ENCODE data around the gene PPIF.

Gene PPIF

DNA sequence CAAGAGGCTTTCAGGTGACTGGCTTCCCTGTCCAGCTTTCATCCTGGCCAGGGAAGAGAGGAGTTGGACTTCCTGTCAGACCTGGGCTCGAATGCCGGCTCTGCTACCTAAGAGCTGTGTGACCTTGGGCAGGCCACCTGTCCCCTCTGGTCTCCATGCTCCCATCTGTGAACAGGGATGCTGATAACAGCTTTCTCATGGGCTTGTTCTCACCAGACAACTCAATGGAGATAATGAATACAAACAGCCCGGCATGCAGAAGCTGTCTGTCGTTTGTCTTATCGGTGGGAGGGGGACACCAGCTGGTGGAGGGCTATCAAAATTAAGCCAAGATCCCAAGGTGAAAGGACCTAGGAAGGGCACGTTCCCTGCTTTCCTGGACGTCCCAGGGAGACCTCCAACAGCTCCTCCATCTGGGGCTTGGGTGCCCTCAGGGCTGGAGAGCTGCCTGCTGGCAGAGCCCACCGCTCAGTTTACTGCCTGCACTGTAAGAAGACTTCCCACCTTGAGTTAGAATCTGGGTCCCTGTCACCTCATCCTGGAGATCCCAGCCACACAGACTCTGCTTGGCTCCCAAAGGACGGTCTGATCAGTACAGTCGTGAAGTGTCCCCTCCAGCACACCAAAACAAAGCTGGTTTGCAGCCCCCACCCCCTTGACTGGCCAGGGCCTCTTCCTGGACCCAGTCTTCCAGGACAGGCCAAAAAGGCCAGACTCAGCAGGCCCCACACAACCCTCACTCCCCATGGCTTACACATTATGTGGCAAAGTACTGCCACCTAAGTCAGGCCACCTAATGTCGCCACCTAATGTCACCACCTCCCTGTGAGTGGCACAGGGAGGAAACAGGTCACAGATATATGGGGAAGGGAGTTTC is 40.9 kb downstream of the PPIF start:
- H3K4me3 ChIP-seq (ENCODE audit: low read depth in 1 of 2, low read length in 1 of 2): no peak overlapping the region
- H3K36me3 ChIP-seq: no peaks in the 10 kb centered on the region
- no peaks in the 10 kb centered on the region for H3K27me3 ChIP-seq
- H3K4me1 ChIP-seq (ENCODE audit: control insufficient read depth in 1 of 2, insufficient read depth in 1 of 2, low read depth in 1 of 2, low read length in 1 of 2): no peaks in the 10 kb centered on the region
- TF ChIP-seq, protein P1, sequence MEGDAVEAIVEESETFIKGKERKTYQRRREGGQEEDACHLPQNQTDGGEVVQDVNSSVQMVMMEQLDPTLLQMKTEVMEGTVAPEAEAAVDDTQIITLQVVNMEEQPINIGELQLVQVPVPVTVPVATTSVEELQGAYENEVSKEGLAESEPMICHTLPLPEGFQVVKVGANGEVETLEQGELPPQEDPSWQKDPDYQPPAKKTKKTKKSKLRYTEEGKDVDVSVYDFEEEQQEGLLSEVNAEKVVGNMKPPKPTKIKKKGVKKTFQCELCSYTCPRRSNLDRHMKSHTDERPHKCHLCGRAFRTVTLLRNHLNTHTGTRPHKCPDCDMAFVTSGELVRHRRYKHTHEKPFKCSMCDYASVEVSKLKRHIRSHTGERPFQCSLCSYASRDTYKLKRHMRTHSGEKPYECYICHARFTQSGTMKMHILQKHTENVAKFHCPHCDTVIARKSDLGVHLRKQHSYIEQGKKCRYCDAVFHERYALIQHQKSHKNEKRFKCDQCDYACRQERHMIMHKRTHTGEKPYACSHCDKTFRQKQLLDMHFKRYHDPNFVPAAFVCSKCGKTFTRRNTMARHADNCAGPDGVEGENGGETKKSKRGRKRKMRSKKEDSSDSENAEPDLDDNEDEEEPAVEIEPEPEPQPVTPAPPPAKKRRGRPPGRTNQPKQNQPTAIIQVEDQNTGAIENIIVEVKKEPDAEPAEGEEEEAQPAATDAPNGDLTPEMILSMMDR (IDR thresholded peaks at IDR 0.05): no peak
- H3K9me3 ChIP-seq: no peaks in the 10 kb centered on the region
- no peak overlapping the region for H3K27ac ChIP-seq

DNA sequence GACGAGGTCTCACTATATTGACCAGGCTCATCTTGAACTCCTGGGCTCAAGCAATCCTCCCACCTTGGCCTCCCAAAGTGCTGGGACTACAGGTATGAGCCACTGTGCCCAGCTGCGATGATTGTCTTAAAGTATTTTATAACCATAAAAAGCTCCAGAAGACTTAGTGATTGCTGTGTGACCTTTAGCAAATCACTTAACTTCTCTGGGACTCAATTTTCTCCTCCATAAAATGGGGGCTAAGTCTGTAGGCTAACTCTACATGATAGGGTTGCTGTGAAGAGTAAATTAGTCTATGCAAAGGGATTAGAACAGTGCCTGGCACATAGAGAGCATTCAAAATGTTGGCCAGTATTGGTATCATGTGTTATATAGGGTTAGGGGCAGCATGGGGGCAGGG is 42.8 kb downstream of the PPIF start:
- Histone ChIP-seq H3K4me1 (ENCODE audit: control insufficient read depth in 1 of 2, insufficient read depth in 1 of 2, low read depth in 1 of 2, low read length in 1 of 2) (no peaks in the 10 kb centered on the region), H3K9me3 (no peaks in the 10 kb centered on the region), H3K27me3 (no peaks in the 10 kb centered on the region), H3K27ac (no peak overlapping the region), H3K36me3 (no peaks in the 10 kb centered on the region), H3K4me3 (ENCODE audit: low read depth in 1 of 2, low read length in 1 of 2) (no peak overlapping the region)
- TF ChIP-seq, protein P1 (IDR thresholded peaks at IDR 0.05): no peak

DNA sequence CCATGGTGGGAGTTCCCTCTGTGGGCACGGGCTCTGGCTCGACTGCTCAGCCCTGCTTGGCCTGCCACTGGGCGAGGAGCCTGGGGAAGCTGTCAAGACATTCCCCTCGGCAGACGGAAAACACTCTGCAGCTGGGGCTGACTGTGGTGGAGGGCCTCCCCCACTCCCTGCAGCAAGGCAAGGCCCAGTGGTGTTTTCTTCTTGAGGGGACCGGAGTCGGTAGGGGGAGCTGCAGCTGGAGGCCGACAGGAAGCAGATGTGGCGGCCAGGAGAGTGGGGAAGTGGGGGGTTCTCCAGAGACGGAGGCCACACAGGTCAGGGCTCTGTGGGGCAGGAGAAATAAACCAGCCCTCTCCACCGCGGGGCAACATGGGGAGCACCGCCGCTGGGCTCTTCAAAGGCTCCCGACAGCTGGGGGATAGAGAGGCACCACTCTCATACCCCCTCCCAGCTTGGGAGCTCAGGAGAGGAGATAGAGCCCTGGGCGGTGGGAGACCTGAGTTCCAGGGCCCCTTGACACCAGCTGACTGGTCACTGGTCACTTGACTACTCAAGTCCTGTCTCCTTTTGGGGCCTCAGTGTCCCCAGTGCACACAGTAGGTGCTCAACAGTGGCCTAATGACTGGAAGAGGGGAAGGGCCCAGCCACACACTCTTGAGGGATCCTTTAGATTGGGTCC is 43.4 kb downstream of the PPIF start:
- Histone ChIP-seq H3K36me3 (no peaks in the 10 kb centered on the region), H3K4me3 (ENCODE audit: low read depth in 1 of 2, low read length in 1 of 2) (no peak overlapping the region), H3K9me3 (no peaks in the 10 kb centered on the region), H3K27me3 (no peaks in the 10 kb centered on the region), H3K4me1 (ENCODE audit: control insufficient read depth in 1 of 2, insufficient read depth in 1 of 2, low read depth in 1 of 2, low read length in 1 of 2) (no peaks in the 10 kb centered on the region), H3K27ac (no peak overlapping the region)
- TF ChIP-seq, protein P1 (IDR thresholded peaks at IDR 0.05): no peak

DNA sequence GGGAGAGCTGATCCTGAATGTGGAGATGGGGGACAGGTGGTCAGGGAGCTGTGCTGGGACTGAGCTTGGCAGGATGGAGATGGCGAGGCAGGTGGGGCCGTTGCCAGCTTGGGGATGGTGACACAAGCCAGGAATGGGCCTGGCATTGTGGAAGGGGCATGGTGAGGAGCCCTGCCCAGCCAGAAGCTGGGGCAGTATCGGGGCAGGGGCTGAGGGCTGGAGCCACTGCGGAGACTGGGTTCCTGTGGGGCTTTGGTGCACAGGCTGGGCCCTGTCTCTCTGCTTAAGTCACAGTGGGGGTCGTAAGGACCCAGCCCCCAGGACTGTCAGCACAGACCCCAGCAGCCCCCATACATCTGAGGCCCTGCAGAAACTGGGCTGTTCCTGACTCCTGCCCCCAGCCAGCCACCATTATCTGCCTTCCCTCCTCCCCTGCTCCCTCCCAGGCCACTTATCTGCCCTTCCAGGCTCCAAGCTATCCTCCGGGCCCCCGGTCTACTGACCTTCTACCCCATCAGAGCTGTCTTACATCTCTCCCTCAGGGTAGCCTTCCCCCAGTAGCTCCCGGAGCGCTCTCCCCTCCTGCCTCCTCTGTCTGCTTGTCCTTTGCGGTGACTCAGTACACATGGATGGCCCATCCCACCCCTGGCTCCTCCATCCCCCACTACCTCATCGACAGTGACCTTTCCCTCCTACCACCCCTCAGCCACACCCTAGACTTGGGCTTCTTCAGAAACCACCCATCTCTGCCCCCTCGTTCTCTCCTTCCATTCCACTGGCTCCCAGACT is 44.2 kb downstream of the PPIF start:
- Histone ChIP-seq H3K4me1 (ENCODE audit: control insufficient read depth in 1 of 2, insufficient read depth in 1 of 2, low read depth in 1 of 2, low read length in 1 of 2) (no peaks in the 10 kb centered on the region), H3K27me3 (no peaks in the 10 kb centered on the region), H3K36me3 (no peaks in the 10 kb centered on the region), H3K27ac (no peak overlapping the region), H3K4me3 (ENCODE audit: low read depth in 1 of 2, low read length in 1 of 2) (no peak overlapping the region), H3K9me3 (no peaks in the 10 kb centered on the region)
- TF ChIP-seq, protein P1 (IDR thresholded peaks at IDR 0.05): no peak

DNA sequence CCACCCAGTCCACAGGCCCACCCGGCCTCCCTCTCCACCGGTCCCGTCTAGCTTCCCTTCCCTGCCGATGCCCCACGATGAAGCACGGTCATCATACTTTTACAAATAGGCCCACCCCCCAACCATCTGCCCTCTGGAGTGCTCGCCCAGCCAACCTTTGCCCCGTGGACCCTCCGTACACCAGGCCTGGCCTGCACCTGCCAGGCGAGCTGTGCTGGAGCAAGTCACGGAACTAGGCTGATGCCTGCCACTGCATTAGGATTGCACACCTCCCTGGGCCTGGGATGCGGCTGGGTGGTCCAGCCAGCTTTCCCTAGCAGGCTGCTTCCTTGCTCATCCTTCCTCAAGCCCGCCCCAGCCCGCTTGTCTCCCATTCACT is 44.7 kb downstream of the PPIF start:
- no peaks in the 10 kb centered on the region for H3K4me1 ChIP-seq (ENCODE audit: control insufficient read depth in 1 of 2, insufficient read depth in 1 of 2, low read depth in 1 of 2, low read length in 1 of 2)
- H3K27me3 ChIP-seq: no peaks in the 10 kb centered on the region
- H3K4me3 ChIP-seq (ENCODE audit: low read depth in 1 of 2, low read length in 1 of 2): no peak overlapping the region
- TF ChIP-seq, protein P1 (IDR thresholded peaks at IDR 0.05): no peak
- H3K27ac ChIP-seq: no peak overlapping the region
- H3K36me3 ChIP-seq: no peaks in the 10 kb centered on the region
- H3K9me3 ChIP-seq: no peaks in the 10 kb centered on the region

Data from neutrophil (primary cell).